ENCODE data around the gene ITSN2.

ITSN2 gene

GRCh38 chr2:24228470-24228869 is 131.9 kb downstream of the ITSN2 start:
- TF ChIP-seq, protein P1, sequence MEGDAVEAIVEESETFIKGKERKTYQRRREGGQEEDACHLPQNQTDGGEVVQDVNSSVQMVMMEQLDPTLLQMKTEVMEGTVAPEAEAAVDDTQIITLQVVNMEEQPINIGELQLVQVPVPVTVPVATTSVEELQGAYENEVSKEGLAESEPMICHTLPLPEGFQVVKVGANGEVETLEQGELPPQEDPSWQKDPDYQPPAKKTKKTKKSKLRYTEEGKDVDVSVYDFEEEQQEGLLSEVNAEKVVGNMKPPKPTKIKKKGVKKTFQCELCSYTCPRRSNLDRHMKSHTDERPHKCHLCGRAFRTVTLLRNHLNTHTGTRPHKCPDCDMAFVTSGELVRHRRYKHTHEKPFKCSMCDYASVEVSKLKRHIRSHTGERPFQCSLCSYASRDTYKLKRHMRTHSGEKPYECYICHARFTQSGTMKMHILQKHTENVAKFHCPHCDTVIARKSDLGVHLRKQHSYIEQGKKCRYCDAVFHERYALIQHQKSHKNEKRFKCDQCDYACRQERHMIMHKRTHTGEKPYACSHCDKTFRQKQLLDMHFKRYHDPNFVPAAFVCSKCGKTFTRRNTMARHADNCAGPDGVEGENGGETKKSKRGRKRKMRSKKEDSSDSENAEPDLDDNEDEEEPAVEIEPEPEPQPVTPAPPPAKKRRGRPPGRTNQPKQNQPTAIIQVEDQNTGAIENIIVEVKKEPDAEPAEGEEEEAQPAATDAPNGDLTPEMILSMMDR (IDR thresholded peaks at IDR 0.05; ENCODE audit: low read depth, low read length, missing control alignments) = peak; percentile 38
- Histone ChIP-seq H3K27ac (no peak overlapping the region), H3K36me3 (replicated peaks) (no peaks in the 10 kb centered on the region), H3K27me3 (replicated peaks) (no peaks in the 10 kb centered on the region), H3K4me3 (ENCODE audit: low read depth, low read length) (no peak overlapping the region)
- in situ Hi-C loops (cut with HindIII; ENCODE audit: low pct_ligation_motif_present, low sequenced_read_pairs) = no loop called here
- DNase-seq = no peak

DNA sequence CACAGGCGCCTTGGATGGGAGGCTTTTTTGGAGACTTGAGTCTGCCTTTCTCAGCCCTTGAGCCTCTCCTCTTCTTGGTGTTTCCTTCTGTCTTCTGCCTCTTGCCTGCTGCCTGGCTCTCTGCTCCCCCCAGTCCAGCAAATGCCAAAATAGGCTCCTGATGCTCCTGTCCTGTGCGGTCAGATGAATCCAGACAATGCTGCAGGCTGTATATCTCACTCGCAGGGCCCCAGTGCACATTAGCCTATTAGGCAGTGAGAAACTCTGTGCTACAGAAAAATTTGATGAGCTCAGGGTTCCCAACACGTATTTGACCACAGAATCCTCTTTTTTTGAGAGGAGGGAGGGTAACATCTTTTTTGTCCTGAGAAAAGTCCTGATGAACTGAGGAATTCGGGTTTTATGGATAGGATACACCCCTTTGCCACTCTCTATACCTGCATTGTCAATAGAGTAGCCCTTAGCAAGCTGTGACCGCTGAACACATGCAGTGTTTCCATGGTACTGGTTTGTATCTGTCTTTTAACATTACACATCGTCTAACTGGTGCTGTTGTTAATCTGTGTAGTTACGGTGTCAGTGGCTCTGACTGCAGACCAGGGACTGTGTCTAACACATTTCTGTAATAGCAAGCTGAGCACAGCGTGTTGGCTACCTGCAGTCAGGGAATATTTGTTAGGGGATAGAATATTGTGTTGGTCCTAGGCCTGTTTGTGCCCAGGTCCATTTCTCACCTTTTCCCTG is 134.7 kb downstream of the ITSN2 start:
- no peak overlapping the region for H3K27ac ChIP-seq
- H3K36me3 ChIP-seq (replicated peaks) = no peaks in the 10 kb centered on the region
- no peak overlapping the region for H3K4me3 ChIP-seq (ENCODE audit: low read depth, low read length)
- DNase-seq = no peak
- in situ Hi-C loops (cut with HindIII; ENCODE audit: low pct_ligation_motif_present, low sequenced_read_pairs) = no loop called here
- no peaks in the 10 kb centered on the region for H3K27me3 ChIP-seq (replicated peaks)
- TF ChIP-seq, protein P1 (IDR thresholded peaks at IDR 0.05; ENCODE audit: low read depth, low read length, missing control alignments) = no peak

DNA sequence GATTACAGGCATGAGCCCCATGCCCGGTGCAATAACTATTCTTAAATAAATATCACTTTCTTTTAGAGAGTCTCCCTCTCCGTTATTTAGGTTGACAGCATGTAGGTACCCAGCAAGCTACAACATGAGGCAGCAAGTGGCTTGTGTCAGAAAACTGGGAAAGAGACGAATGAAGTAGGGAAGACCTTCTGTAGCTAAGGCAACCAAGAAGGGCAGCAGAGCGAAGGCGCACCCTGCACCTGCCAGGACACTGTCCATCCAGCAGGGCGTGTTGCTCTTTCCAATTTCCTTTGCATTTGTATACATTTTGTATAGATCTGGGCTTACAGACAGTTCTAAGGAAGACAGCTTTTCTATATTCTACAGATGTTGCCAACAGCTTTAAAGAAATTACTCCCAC is 137.4 kb downstream of the ITSN2 start:
- Histone ChIP-seq H3K27me3 (replicated peaks) (no peaks in the 10 kb centered on the region), H3K36me3 (replicated peaks) (no peaks in the 10 kb centered on the region), H3K27ac (no peak overlapping the region), H3K4me3 (ENCODE audit: low read depth, low read length) (no peak overlapping the region)
- in situ Hi-C loops (cut with HindIII; ENCODE audit: low pct_ligation_motif_present, low sequenced_read_pairs) = no loop called here
- TF ChIP-seq, protein P1 (IDR thresholded peaks at IDR 0.05; ENCODE audit: low read depth, low read length, missing control alignments) = no peak
- DNase-seq = no peak

GRCh38 chr2:24221343-24222050 is 138.8 kb downstream of the ITSN2 start:
- Histone ChIP-seq H3K27ac (no peak overlapping the region), H3K27me3 (replicated peaks) (no peaks in the 10 kb centered on the region), H3K4me3 (ENCODE audit: low read depth, low read length) (no peak overlapping the region), H3K36me3 (replicated peaks) (no peaks in the 10 kb centered on the region)
- in situ Hi-C loops (cut with HindIII; ENCODE audit: low pct_ligation_motif_present, low sequenced_read_pairs) = no loop called here
- TF ChIP-seq, protein P1 (IDR thresholded peaks at IDR 0.05; ENCODE audit: low read depth, low read length, missing control alignments) = no peak
- DNase-seq = no peak

DNA sequence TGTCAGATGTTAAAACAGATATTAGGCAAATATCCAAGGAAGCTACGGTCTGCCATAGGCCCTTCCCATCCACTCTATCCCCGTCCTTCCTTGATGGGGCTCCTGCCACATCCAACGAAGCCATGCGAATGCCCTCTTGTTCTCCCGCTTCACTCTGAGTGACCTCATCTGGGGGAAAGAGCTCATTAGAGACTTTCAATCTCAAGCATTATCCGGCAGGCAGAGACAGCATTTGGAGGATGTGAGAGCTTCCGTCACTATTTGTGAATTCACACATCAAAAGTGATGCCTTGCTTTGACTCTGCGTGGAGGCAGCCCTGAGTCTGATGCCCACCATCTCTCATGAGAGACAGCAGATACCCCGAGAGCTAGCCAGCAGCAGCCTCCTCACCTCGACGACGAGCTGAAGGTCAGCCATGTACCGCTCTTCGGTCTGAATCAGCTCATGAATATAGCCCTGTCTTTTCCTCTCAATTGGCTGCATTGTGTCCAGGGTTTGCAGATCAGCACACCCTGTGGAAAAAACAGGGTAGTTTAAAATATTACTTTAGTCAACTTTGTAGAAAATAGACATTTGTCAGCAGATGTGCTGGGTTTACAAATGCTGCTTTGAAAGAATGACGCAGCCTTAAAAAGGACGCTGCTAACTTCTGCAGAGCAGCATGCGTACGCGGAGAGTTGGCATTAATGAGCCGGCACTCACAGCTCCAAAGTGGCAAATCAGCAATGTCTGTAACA is 139.6 kb downstream of the ITSN2 start:
- H3K4me3 ChIP-seq (ENCODE audit: low read depth, low read length) = no peak overlapping the region
- no peaks in the 10 kb centered on the region for H3K27me3 ChIP-seq (replicated peaks)
- no peak for DNase-seq
- TF ChIP-seq, protein P1 (IDR thresholded peaks at IDR 0.05; ENCODE audit: low read depth, low read length, missing control alignments) = no peak
- H3K36me3 ChIP-seq (replicated peaks) = no peaks in the 10 kb centered on the region
- in situ Hi-C loops (cut with HindIII; ENCODE audit: low pct_ligation_motif_present, low sequenced_read_pairs) = no loop called here
- H3K27ac ChIP-seq = no peak overlapping the region
